ENCODE results near the gene SRRM4.

The SRRM4 gene

GRCh38 chr12:118981285-118982211 is at the start of gene SRRM4:
Gene SRRM4, plus strand, starts transcription at chr12:118981541. Its CDS starts 342 bp downstream, at chr12:118981883.
- Histone ChIP-seq H3K9ac (ENCODE audit: low read length) (no peak within 1 kb of the TSS), H3K27me3 (ENCODE audit: control insufficient read depth, insufficient read depth, low read length) (peaks cover 24% of the 10 kb centered on the region), H3K36me3 (ENCODE audit: control insufficient read depth, insufficient read depth, low read length) (no peaks in the 10 kb centered on the region), H3K9me3 (ENCODE audit: control insufficient read depth, low read length) (no peaks in the 10 kb centered on the region), H3K4me1 (ENCODE audit: control insufficient read depth, insufficient read depth, low read length) (no peaks in the 10 kb centered on the region), H3K4me3 (ENCODE audit: low read length) (no peak within 1 kb of the TSS)

GRCh38 chr12:118946256-118946655 is 35.1 kb upstream of the SRRM4 start:
- no peaks in the 10 kb centered on the region for H3K4me1 ChIP-seq (ENCODE audit: control insufficient read depth, insufficient read depth, low read length)
- H3K9ac ChIP-seq (ENCODE audit: low read length): no peak overlapping the region
- H3K36me3 ChIP-seq (ENCODE audit: control insufficient read depth, insufficient read depth, low read length): no peaks in the 10 kb centered on the region
- H3K27me3 ChIP-seq (ENCODE audit: control insufficient read depth, insufficient read depth, low read length): no peaks in the 10 kb centered on the region
- no peaks in the 10 kb centered on the region for H3K9me3 ChIP-seq (ENCODE audit: control insufficient read depth, low read length)
- H3K4me3 ChIP-seq (ENCODE audit: low read length): no peak overlapping the region

GRCh38 chr12:118958520-118958919 is 22.8 kb upstream of the SRRM4 start:
- no peaks in the 10 kb centered on the region for H3K36me3 ChIP-seq (ENCODE audit: control insufficient read depth, insufficient read depth, low read length)
- H3K4me1 ChIP-seq (ENCODE audit: control insufficient read depth, insufficient read depth, low read length): no peaks in the 10 kb centered on the region
- H3K9ac ChIP-seq (ENCODE audit: low read length): no peak overlapping the region
- H3K27me3 ChIP-seq (ENCODE audit: control insufficient read depth, insufficient read depth, low read length): no peaks in the 10 kb centered on the region
- H3K4me3 ChIP-seq (ENCODE audit: low read length): no peak overlapping the region
- no peaks in the 10 kb centered on the region for H3K9me3 ChIP-seq (ENCODE audit: control insufficient read depth, low read length)

- H3K36me3 ChIP-seq (ENCODE audit: control insufficient read depth, insufficient read depth, low read length): no peaks in the 10 kb centered on the region
- no peak overlapping the region for H3K9ac ChIP-seq (ENCODE audit: low read length)
- H3K9me3 ChIP-seq (ENCODE audit: control insufficient read depth, low read length): no peaks in the 10 kb centered on the region
- no peak overlapping the region for H3K4me3 ChIP-seq (ENCODE audit: low read length)
- no peaks in the 10 kb centered on the region for H3K4me1 ChIP-seq (ENCODE audit: control insufficient read depth, insufficient read depth, low read length)
- H3K27me3 ChIP-seq (ENCODE audit: control insufficient read depth, insufficient read depth, low read length): no peaks in the 10 kb centered on the region
Measured at GRCh38 chr12:118959348-118959747, 22.0 kb upstream of the SRRM4 start.

GRCh38 chr12:118959985-118960560 is 21.3 kb upstream of the SRRM4 start:
- H3K9ac ChIP-seq (ENCODE audit: low read length): no peak overlapping the region
- no peaks in the 10 kb centered on the region for H3K4me1 ChIP-seq (ENCODE audit: control insufficient read depth, insufficient read depth, low read length)
- H3K9me3 ChIP-seq (ENCODE audit: control insufficient read depth, low read length): no peaks in the 10 kb centered on the region
- no peaks in the 10 kb centered on the region for H3K27me3 ChIP-seq (ENCODE audit: control insufficient read depth, insufficient read depth, low read length)
- H3K4me3 ChIP-seq (ENCODE audit: low read length): no peak overlapping the region
- H3K36me3 ChIP-seq (ENCODE audit: control insufficient read depth, insufficient read depth, low read length): no peaks in the 10 kb centered on the region

GRCh38 chr12:118960865-118961264 is 20.5 kb upstream of the SRRM4 start:
- H3K4me1 ChIP-seq (ENCODE audit: control insufficient read depth, insufficient read depth, low read length): no peaks in the 10 kb centered on the region
- no peaks in the 10 kb centered on the region for H3K36me3 ChIP-seq (ENCODE audit: control insufficient read depth, insufficient read depth, low read length)
- H3K9me3 ChIP-seq (ENCODE audit: control insufficient read depth, low read length): no peaks in the 10 kb centered on the region
- H3K27me3 ChIP-seq (ENCODE audit: control insufficient read depth, insufficient read depth, low read length): no peaks in the 10 kb centered on the region
- H3K4me3 ChIP-seq (ENCODE audit: low read length): no peak overlapping the region
- H3K9ac ChIP-seq (ENCODE audit: low read length): no peak overlapping the region

GRCh38 chr12:118964988-118965387 is 16.4 kb upstream of the SRRM4 start:
- H3K36me3 ChIP-seq (ENCODE audit: control insufficient read depth, insufficient read depth, low read length): no peaks in the 10 kb centered on the region
- H3K27me3 ChIP-seq (ENCODE audit: control insufficient read depth, insufficient read depth, low read length): no peaks in the 10 kb centered on the region
- H3K9me3 ChIP-seq (ENCODE audit: control insufficient read depth, low read length): no peaks in the 10 kb centered on the region
- H3K4me3 ChIP-seq (ENCODE audit: low read length): no peak overlapping the region
- no peaks in the 10 kb centered on the region for H3K4me1 ChIP-seq (ENCODE audit: control insufficient read depth, insufficient read depth, low read length)
- H3K9ac ChIP-seq (ENCODE audit: low read length): no peak overlapping the region

GRCh38 chr12:118970856-118971255 is 10.5 kb upstream of the SRRM4 start:
- no peaks in the 10 kb centered on the region for H3K27me3 ChIP-seq (ENCODE audit: control insufficient read depth, insufficient read depth, low read length)
- no peak overlapping the region for H3K4me3 ChIP-seq (ENCODE audit: low read length)
- H3K9me3 ChIP-seq (ENCODE audit: control insufficient read depth, low read length): no peaks in the 10 kb centered on the region
- H3K9ac ChIP-seq (ENCODE audit: low read length): no peak overlapping the region
- H3K4me1 ChIP-seq (ENCODE audit: control insufficient read depth, insufficient read depth, low read length): no peaks in the 10 kb centered on the region
- H3K36me3 ChIP-seq (ENCODE audit: control insufficient read depth, insufficient read depth, low read length): no peaks in the 10 kb centered on the region

GRCh38 chr12:118972982-118973381 is 8.4 kb upstream of the SRRM4 start:
- Histone ChIP-seq H3K4me1 (ENCODE audit: control insufficient read depth, insufficient read depth, low read length) (no peaks in the 10 kb centered on the region), H3K36me3 (ENCODE audit: control insufficient read depth, insufficient read depth, low read length) (no peaks in the 10 kb centered on the region), H3K9ac (ENCODE audit: low read length) (no peak overlapping the region), H3K27me3 (ENCODE audit: control insufficient read depth, insufficient read depth, low read length) (no peaks in the 10 kb centered on the region), H3K9me3 (ENCODE audit: control insufficient read depth, low read length) (no peaks in the 10 kb centered on the region), H3K4me3 (ENCODE audit: low read length) (no peak overlapping the region)

- no peak overlapping the region for H3K4me3 ChIP-seq (ENCODE audit: low read length)
Measured at GRCh38 chr12:118979763-118980406, 1.5 kb upstream of the SRRM4 start.

GRCh38 chr12:118980407-118981014 is 830 bp upstream of the SRRM4 start:
- Histone ChIP-seq H3K27me3 (ENCODE audit: control insufficient read depth, insufficient read depth, low read length) (peaks cover 24% of the 10 kb centered on the region), H3K9ac (ENCODE audit: low read length) (no peak overlapping the region), H3K4me3 (ENCODE audit: low read length) (no peak overlapping the region), H3K9me3 (ENCODE audit: control insufficient read depth, low read length) (no peaks in the 10 kb centered on the region), H3K4me1 (ENCODE audit: control insufficient read depth, insufficient read depth, low read length) (no peaks in the 10 kb centered on the region), H3K36me3 (ENCODE audit: control insufficient read depth, insufficient read depth, low read length) (no peaks in the 10 kb centered on the region)

More at GRCh38 chr12:118979763-118980406, 1.5 kb upstream of the SRRM4 start:
- H3K9ac ChIP-seq (ENCODE audit: low read length): no peak overlapping the region
- H3K9me3 ChIP-seq (ENCODE audit: control insufficient read depth, low read length): no peaks in the 10 kb centered on the region
- H3K36me3 ChIP-seq (ENCODE audit: control insufficient read depth, insufficient read depth, low read length): no peaks in the 10 kb centered on the region
- peaks cover 24% of the 10 kb centered on the region for H3K27me3 ChIP-seq (ENCODE audit: control insufficient read depth, insufficient read depth, low read length)
- H3K4me1 ChIP-seq (ENCODE audit: control insufficient read depth, insufficient read depth, low read length): no peaks in the 10 kb centered on the region

GRCh38 chr12:118982302-118982701 is 961 bp downstream of the SRRM4 start:
- no peaks in the 10 kb centered on the region for H3K4me1 ChIP-seq (ENCODE audit: control insufficient read depth, insufficient read depth, low read length)
- no peak overlapping the region for H3K9ac ChIP-seq (ENCODE audit: low read length)
- no peaks in the 10 kb centered on the region for H3K36me3 ChIP-seq (ENCODE audit: control insufficient read depth, insufficient read depth, low read length)
- H3K27me3 ChIP-seq (ENCODE audit: control insufficient read depth, insufficient read depth, low read length): peaks cover 24% of the 10 kb centered on the region
- H3K9me3 ChIP-seq (ENCODE audit: control insufficient read depth, low read length): no peaks in the 10 kb centered on the region
- H3K4me3 ChIP-seq (ENCODE audit: low read length): no peak overlapping the region

All from mucosa of stomach (tissue), 1 donor.